DMS 273 treated with DMSO at 0.1 percent for 48 hours (cell line): Measurements from ENCODE around the gene SH3GL3.

Experiments used
- DNase-seq: peaks from one replicate; lab custom pipeline; 2025; lab: John Stamatoyannopoulos, UW

The SH3GL3 gene

GRCh38 chr15:83665480-83665879 lies 218.3 kb downstream of the SH3GL3 start:
- no peak for DNase-seq
